Stomach (tissue), 4 donors: Measurements from ENCODE around the gene CACNA1H.

Experiments used
- CTCF ChIP-seq, 7 experiments: fragments of 450-650 bp in 4 of 7; fragments of 200-600 bp in 3 of 7; sonication (generic) in 3 of 7; IDR thresholded peaks; one replicate each; pipeline ENCODE4 v1.5.1; 2016 to 2019; ENCODE audit warnings: antibody characterized with exemption in 7 of 7, control low read depth in 2 of 7, mild to moderate bottlenecking in 1 of 7
- EP300 ChIP-seq: sonication (generic); formaldehyde crosslinking; IDR thresholded peaks from one replicate; pipeline ENCODE4 v1.6.1; 2017; ENCODE audit warnings: antibody characterized with exemption
- POLR2A ChIP-seq, 4 donors: fragments of 450-650 bp; IDR thresholded peaks; one replicate each; pipeline ENCODE4 v1.6.1; 2016; ENCODE audit warnings: antibody characterized with exemption in 4 of 4, control low read depth in 2 of 4, mild to moderate bottlenecking in 1 of 4, moderate library complexity in 1 of 4
- POLR2AphosphoS5 ChIP-seq, 3 donors: sonication (generic); formaldehyde crosslinking; IDR thresholded peaks; one replicate each; pipeline ENCODE4 v1.6.1; 2016; ENCODE audit warnings: antibody characterized with exemption in 3 of 3

DNA sequence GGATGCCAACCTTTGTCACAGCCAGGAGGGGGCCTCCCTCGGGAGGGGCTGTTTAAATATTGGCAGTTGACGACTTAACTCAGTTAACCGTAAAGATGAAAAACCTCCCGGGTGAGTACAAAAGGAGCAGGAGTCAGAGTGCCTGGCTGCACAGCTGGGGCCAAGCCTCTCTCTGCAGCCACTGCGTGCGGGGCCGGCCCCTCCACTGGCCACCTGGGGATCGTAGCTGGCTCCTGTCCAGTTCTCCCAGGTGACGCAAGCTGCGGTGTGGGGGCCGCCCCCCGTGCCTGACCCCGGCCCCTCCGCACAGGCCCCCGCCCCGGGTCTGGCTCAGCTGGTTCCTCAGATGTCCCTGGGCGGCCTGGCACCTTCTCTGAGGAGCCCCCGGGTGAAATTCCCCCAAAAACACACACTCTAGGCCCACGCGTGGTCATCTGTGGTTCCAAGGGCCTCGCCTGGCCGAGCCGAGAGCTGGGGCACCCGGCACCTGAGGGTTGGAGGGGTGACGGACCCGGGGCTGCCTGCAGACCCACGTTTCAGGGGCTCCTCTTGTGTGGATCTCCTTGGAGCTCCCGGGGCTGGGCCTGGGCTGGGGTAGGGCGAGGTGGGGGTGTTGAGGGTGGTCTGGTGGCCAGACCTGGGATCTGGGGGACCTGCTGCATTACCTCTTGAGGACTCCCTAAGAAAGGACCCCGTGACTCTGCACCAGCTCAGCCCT, 7.4 kb upstream of the CACNA1H start:
- TF ChIP-seq EP300 (no peak), CTCF (IDR thresholded peaks at IDR 0.05) (no peak), POLR2A (IDR thresholded peaks at IDR 0.05) (no peak), POLR2AphosphoS5 (IDR thresholded peaks at IDR 0.05) (no peak)
